ENCODE data around the gene SCAMP2. TPM values are rescaled to one million over a fixed set of nuclear protein-coding genes. Genes with fewer than 3 reads are reported as not detected.
A peak's percentile ranks its signal among the peaks of the same experiment; 100 is the strongest.

The SCAMP2 gene
- total and polyA plus RNA-seq, 4 donors = 16.0 to 69.4 (median 45.4) TPM

DNA sequence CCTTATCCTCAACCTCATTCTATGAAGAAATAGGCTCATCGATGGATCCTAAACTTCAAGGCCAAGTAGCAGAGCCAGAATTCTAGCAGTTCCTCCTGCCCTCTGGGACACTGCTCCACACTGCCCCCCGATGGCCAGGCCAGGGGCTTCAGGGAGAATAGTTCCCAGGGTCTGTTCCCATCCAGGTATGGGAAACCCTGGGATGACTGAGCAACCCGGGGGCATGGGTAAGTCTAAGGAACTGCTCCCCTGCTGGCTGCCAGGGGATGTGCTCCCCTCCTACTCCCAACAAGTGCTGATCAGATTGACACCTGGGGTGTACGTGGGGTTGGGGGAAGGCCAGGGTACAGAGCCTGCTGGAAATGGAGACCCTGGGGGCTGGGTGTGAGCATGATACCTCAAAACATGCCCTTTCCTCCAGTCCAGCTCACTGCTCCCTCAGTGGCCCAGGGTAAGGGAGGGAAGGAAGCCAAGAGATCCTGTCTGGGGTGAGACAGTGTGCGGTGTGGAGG lies 37.8 kb downstream of the SCAMP2 start:
- WGBS (ENCODE audit: insufficient coverage) = 44% methylated on average over 4 of the region's 5 CpGs
- Histone ChIP-seq H3K27ac (ENCODE audit: low read depth, low read length) (no peak overlapping the region), H3K9me3 (ENCODE audit: control insufficient read depth, insufficient read depth, low read length) (no peaks in the 10 kb centered on the region), H3K27me3 (ENCODE audit: control insufficient read depth, insufficient read depth, low read length) (no peaks in the 10 kb centered on the region), H3K36me3 (ENCODE audit: control insufficient read depth, insufficient read depth, low read length) (peaks cover 57% of the 10 kb centered on the region), H3K4me1 (ENCODE audit: control insufficient read depth, insufficient read depth, low read length) (peaks cover 28% of the 10 kb centered on the region), H3K4me3 (ENCODE audit: low read depth, low read length) (no peak overlapping the region)
- no peak for DNase-seq (ENCODE audit: low read depth in 4 of 6, low spot score in 6 of 6)

DNA sequence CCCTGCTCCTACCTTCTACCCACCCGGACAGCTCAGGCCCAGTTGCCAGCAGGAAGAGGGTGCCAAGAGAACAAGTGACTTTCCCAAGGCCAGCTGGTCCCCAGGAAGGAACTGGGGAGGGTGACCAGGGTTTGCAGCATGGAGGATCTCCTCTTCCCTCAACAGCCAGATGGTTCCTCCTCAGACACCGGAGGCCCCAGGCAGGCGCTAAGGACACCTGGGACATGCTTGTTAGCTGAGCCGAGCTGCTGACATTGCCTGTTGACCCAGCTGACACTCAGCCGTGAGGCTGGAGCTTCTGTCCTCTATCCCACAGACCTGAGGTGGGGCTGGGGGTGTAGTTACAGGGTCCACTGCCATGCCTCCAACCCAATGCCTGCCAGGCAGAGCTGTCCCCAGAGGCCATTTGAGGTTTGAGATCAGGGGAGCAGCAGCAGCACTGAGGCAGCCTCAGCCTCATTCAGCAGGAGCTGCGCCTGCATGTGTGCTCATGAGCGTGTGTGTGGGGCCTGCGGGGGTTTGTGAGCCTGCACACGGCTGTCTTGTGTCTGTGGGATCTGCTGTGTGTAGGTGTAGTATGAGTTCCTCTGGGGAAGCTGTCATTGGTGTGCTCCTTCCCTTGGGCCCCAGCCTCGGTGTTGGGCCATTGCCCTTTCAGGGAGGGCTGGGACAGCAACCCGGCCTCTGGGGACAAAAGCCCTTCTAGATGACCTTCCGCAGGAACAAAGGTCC lies 39.6 kb downstream of the SCAMP2 start:
- no peaks in the 10 kb centered on the region for H3K9me3 ChIP-seq (ENCODE audit: control insufficient read depth, insufficient read depth, low read length)
- 66% methylated on average over 11 of the region's 12 CpGs for WGBS (ENCODE audit: insufficient coverage)
- H3K36me3 ChIP-seq (ENCODE audit: control insufficient read depth, insufficient read depth, low read length) = peaks cover 39% of the 10 kb centered on the region
- H3K4me3 ChIP-seq (ENCODE audit: low read depth, low read length) = no peak overlapping the region
- DNase-seq (ENCODE audit: low read depth in 4 of 6, low spot score in 6 of 6) = no peak
- H3K4me1 ChIP-seq (ENCODE audit: control insufficient read depth, insufficient read depth, low read length) = peaks cover 25% of the 10 kb centered on the region
- H3K27me3 ChIP-seq (ENCODE audit: control insufficient read depth, insufficient read depth, low read length) = peaks cover 4% of the 10 kb centered on the region
- no peak overlapping the region for H3K27ac ChIP-seq (ENCODE audit: low read depth, low read length)

DNA sequence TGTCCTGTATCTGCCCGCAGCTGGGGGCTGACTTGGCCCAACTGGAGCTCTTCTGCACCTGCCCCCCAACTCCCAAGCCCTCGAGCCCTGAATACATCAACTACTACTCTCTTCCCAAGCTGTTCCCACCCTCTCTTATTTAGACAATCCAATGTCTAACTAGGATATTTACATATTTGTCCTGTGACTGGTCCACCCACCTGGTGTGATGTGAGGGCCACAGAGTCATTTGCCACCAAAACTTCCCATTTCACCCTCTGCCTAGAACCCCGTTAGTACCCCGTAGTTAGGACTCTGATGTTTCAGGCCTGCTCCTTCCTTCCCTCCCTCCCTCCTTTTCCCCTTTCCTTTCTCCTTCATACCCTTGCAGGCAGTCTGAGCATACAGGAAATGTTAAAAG lies 40.3 kb downstream of the SCAMP2 start:
- peaks cover 12% of the 10 kb centered on the region for H3K27me3 ChIP-seq (ENCODE audit: control insufficient read depth, insufficient read depth, low read length)
- WGBS (ENCODE audit: insufficient coverage) = 53% methylated on average over 2 of the region's 4 CpGs
- no peak overlapping the region for H3K4me3 ChIP-seq (ENCODE audit: low read depth, low read length)
- H3K36me3 ChIP-seq (ENCODE audit: control insufficient read depth, insufficient read depth, low read length) = peaks cover 31% of the 10 kb centered on the region
- H3K9me3 ChIP-seq (ENCODE audit: control insufficient read depth, insufficient read depth, low read length) = no peaks in the 10 kb centered on the region
- H3K4me1 ChIP-seq (ENCODE audit: control insufficient read depth, insufficient read depth, low read length) = peaks cover 25% of the 10 kb centered on the region
- DNase-seq (ENCODE audit: low read depth in 4 of 6, low spot score in 6 of 6) = no peak
- H3K27ac ChIP-seq (ENCODE audit: low read depth, low read length) = no peak overlapping the region

DNA sequence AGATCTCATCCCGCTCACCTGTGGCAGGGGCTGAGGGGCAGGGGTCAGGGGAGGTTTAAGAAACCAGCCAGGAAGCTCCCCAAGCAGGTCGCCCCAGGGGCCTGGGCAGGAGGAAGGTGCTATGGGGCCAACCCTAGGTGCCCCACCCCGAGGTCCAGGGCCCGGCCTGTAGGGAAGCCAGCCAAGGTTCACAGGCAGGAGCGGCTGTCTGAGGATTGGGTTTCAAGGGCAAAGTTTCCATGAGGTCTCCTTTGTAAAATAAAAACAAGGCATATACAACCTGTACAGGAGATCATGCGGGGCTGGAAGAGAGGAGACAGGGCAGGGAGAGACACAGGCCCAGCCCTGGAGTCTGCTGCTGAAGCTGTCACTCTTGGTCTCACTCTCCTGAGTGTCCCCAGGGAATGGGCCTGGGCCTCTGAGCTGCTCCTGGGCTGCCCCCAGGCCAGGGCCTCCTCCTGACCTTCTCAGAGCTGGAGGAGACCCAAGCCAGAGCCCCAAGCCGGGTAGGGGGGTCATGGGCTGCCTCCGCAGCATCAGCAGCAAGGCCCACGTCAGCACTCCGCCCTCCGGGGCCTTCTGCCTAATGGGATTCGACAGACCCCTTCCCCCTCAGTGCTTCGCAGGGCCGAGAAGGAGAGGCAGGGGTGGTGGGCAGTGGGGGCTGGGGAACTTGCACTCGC lies 41.2 kb downstream of the SCAMP2 start:
- Histone ChIP-seq H3K27ac (ENCODE audit: low read depth, low read length) (no peak overlapping the region), H3K9me3 (ENCODE audit: control insufficient read depth, insufficient read depth, low read length) (no peaks in the 10 kb centered on the region), H3K4me1 (ENCODE audit: control insufficient read depth, insufficient read depth, low read length) (peaks cover 27% of the 10 kb centered on the region), H3K4me3 (ENCODE audit: low read depth, low read length) (no peak overlapping the region), H3K36me3 (ENCODE audit: control insufficient read depth, insufficient read depth, low read length) (peaks cover 23% of the 10 kb centered on the region), H3K27me3 (ENCODE audit: control insufficient read depth, insufficient read depth, low read length) (peaks cover 20% of the 10 kb centered on the region)
- WGBS (ENCODE audit: insufficient coverage) = 61% methylated on average over 11 of the region's 15 CpGs
- DNase-seq (ENCODE audit: low read depth in 4 of 6, low spot score in 6 of 6) = no peak

DNA sequence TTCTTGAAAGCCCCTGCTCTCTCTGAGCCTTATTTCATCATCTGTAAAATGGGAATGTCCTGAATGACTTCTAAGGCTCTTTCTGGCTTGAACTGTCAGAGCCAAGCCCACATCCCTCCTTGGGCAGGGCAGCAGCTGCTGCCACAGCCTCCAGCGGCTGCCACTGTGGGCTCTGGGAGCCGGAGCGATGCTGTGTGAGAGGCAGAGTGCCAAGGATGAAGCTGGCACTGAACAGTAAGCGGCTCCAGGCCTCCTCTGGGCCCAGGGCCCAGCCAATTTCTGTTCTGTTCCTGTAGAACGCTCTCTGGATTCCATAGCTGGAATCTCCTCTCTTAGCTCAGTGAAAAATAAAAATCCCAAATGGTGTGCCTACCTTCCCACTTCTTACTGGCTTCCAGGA lies 42.3 kb downstream of the SCAMP2 start:
- Histone ChIP-seq H3K4me1 (ENCODE audit: control insufficient read depth, insufficient read depth, low read length) (peaks cover 38% of the 10 kb centered on the region), H3K27ac (ENCODE audit: low read depth, low read length) (no peak overlapping the region), H3K9me3 (ENCODE audit: control insufficient read depth, insufficient read depth, low read length) (no peaks in the 10 kb centered on the region), H3K27me3 (ENCODE audit: control insufficient read depth, insufficient read depth, low read length) (peaks cover 30% of the 10 kb centered on the region), H3K4me3 (ENCODE audit: low read depth, low read length) (no peak overlapping the region), H3K36me3 (ENCODE audit: control insufficient read depth, insufficient read depth, low read length) (peaks cover 12% of the 10 kb centered on the region)
- peak in 5 of 6 donors; percentile 43 to 91 (median 58) for DNase-seq (ENCODE audit: low read depth in 4 of 6, low spot score in 6 of 6)
- WGBS (ENCODE audit: insufficient coverage) = 18% methylated on average over 5 of the region's 5 CpGs

DNA sequence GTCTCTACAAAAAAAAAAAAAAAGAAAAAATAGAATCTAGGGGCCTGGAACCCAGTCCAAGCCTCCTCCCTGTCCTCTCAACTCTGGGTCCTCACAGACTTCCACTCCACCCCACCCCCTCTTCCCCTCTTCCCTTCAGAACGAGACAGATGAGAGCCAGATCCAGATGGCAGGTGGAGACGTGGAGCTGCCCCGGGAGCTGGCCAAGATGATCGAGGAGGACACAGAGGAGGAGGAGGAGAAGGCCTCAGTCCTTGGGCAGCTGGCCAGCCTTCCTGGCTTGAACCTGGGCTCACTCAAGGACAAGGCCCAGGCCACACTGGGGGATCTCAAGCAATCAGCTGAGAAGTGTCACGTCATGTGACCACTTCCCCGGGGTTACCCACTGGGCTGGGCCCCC lies 43.2 kb downstream of the SCAMP2 start:
- Histone ChIP-seq H3K27ac (ENCODE audit: low read depth, low read length) (no peak overlapping the region), H3K4me3 (ENCODE audit: low read depth, low read length) (no peak overlapping the region), H3K9me3 (ENCODE audit: control insufficient read depth, insufficient read depth, low read length) (no peaks in the 10 kb centered on the region), H3K27me3 (ENCODE audit: control insufficient read depth, insufficient read depth, low read length) (peaks cover 36% of the 10 kb centered on the region), H3K4me1 (ENCODE audit: control insufficient read depth, insufficient read depth, low read length) (peaks cover 40% of the 10 kb centered on the region), H3K36me3 (ENCODE audit: control insufficient read depth, insufficient read depth, low read length) (peaks cover 5% of the 10 kb centered on the region)
- 59% methylated on average over 5 of the region's 6 CpGs for WGBS (ENCODE audit: insufficient coverage)
- no peak for DNase-seq (ENCODE audit: low read depth in 4 of 6, low spot score in 6 of 6)

DNA sequence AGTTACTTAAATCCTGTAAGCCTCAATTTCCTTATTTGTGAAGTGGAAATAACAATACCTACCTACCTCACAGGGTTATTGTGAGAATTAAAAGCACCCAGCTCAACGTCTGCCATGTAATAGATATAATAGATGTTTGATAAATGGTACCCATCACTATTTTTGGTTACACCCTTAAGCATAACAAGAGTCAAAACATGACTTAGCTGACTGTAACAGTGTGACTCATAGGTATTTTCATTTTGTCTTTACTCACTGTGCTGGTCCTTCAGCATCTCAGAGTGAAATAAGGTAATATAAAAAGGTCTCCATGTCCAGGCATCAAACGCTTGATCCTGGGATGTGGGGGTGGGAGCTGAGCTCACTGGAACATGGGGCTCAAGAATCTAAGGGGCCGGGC lies 43.7 kb downstream of the SCAMP2 start:
- WGBS (ENCODE audit: insufficient coverage) = 88% methylated on average over 2 of the region's 3 CpGs
- Histone ChIP-seq H3K4me1 (ENCODE audit: control insufficient read depth, insufficient read depth, low read length) (peaks cover 40% of the 10 kb centered on the region), H3K27me3 (ENCODE audit: control insufficient read depth, insufficient read depth, low read length) (peaks cover 36% of the 10 kb centered on the region), H3K9me3 (ENCODE audit: control insufficient read depth, insufficient read depth, low read length) (no peaks in the 10 kb centered on the region), H3K4me3 (ENCODE audit: low read depth, low read length) (no peak overlapping the region), H3K27ac (ENCODE audit: low read depth, low read length) (no peak overlapping the region), H3K36me3 (ENCODE audit: control insufficient read depth, insufficient read depth, low read length) (peaks cover 5% of the 10 kb centered on the region)
- DNase-seq (ENCODE audit: low read depth in 4 of 6, low spot score in 6 of 6) = no peak

DNA sequence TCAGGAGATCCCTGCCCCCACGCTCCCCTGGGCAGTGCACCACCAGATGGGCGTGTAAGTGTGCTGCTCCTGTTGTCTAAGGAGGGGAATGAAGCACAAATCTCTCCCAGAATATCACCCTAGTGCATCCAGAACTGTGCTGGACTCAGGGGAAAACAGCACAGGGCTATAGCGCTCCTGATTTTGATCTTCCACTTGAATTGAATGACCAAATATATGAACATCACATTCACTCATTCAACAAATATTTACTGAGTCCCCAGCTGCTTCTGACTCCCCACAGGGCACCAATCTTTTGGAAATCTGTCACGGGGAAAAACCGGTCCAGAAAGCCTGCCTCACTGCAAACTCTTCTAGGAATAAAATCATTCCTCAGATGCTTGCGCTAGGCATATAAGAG lies 44.3 kb downstream of the SCAMP2 start:
- Histone ChIP-seq H3K27me3 (ENCODE audit: control insufficient read depth, insufficient read depth, low read length) (peaks cover 36% of the 10 kb centered on the region), H3K27ac (ENCODE audit: low read depth, low read length) (no peak overlapping the region), H3K9me3 (ENCODE audit: control insufficient read depth, insufficient read depth, low read length) (no peaks in the 10 kb centered on the region), H3K36me3 (ENCODE audit: control insufficient read depth, insufficient read depth, low read length) (no peaks in the 10 kb centered on the region), H3K4me1 (ENCODE audit: control insufficient read depth, insufficient read depth, low read length) (peaks cover 40% of the 10 kb centered on the region), H3K4me3 (ENCODE audit: low read depth, low read length) (no peak overlapping the region)
- WGBS (ENCODE audit: insufficient coverage) = 48% methylated on average over 5 of the region's 6 CpGs
- no peak for DNase-seq (ENCODE audit: low read depth in 4 of 6, low spot score in 6 of 6)

DNA sequence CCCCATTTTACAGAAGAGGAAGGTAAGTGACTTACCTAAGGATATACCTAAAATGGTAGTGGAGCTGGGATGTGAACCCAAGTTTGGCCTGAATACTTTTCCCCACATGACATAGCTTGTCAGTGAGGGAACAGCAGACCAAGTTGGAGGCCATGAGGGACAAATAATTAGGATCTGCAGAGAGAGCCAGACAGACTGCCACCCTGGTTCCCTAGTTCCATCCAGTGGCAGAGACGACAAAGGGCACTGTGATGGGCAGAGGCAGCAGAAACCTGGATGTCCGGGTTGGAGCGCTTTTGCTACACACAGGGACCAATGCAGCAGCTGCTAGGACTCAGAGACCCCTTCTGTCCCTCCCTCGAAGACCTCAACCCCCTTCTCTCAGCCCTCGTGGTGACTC lies 45.6 kb downstream of the SCAMP2 start:
- peaks cover 37% of the 10 kb centered on the region for H3K4me1 ChIP-seq (ENCODE audit: control insufficient read depth, insufficient read depth, low read length)
- H3K36me3 ChIP-seq (ENCODE audit: control insufficient read depth, insufficient read depth, low read length) = no peaks in the 10 kb centered on the region
- no peak overlapping the region for H3K27ac ChIP-seq (ENCODE audit: low read depth, low read length)
- no peaks in the 10 kb centered on the region for H3K9me3 ChIP-seq (ENCODE audit: control insufficient read depth, insufficient read depth, low read length)
- H3K4me3 ChIP-seq (ENCODE audit: low read depth, low read length) = no peak overlapping the region
- peaks cover 36% of the 10 kb centered on the region for H3K27me3 ChIP-seq (ENCODE audit: control insufficient read depth, insufficient read depth, low read length)
- 65% methylated on average over 5 of the region's 5 CpGs for WGBS (ENCODE audit: insufficient coverage)
- DNase-seq (ENCODE audit: low read depth in 4 of 6, low spot score in 6 of 6) = no peak

DNA sequence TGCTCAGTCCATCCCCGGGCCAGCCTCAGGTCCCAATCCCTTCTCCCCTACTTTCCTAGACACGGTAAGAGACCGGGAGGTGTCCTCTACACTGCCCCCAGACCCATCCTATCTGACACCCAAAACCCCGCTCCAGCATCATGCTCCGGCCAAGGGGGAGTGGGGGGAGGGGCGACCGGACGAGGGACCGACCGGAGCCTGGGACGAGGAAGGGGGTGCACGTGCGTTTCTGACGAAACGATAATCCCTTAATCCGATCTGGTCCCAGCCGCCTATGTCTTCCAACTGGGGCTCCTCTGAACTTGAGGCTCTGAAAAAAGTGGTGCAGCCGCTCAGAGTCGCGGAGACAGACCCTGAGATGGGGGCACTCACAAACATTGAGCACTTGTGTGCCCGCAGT lies 46.2 kb downstream of the SCAMP2 start:
- H3K9me3 ChIP-seq (ENCODE audit: control insufficient read depth, insufficient read depth, low read length) = no peaks in the 10 kb centered on the region
- WGBS (ENCODE audit: insufficient coverage) = 12% methylated on average over 18 of the region's 21 CpGs
- no peak for DNase-seq (ENCODE audit: low read depth in 4 of 6, low spot score in 6 of 6)
- H3K27ac ChIP-seq (ENCODE audit: low read depth, low read length) = no peak overlapping the region
- H3K27me3 ChIP-seq (ENCODE audit: control insufficient read depth, insufficient read depth, low read length) = peaks cover 36% of the 10 kb centered on the region
- peaks cover 36% of the 10 kb centered on the region for H3K4me1 ChIP-seq (ENCODE audit: control insufficient read depth, insufficient read depth, low read length)
- H3K36me3 ChIP-seq (ENCODE audit: control insufficient read depth, insufficient read depth, low read length) = no peaks in the 10 kb centered on the region
- no peak overlapping the region for H3K4me3 ChIP-seq (ENCODE audit: low read depth, low read length)

Data from spinal cord (tissue), 10 donors.